Naive thymus-derived CD8-positive, alpha-beta T cell (primary cell): ENCODE results near the gene GAPVD1. TPM values are rescaled to one million over a fixed set of nuclear protein-coding genes. Genes with fewer than 3 reads are reported as not detected.
"Not testable (repeated sequence)": the region's sequence is repeated elsewhere in the genome, so short reads cannot be mapped to it uniquely, and the experiment has no call there.

Experiments
- ATAC-seq, 2 donors: fragments of 150-1000 bp; cut with Tn5 transposase in 1 of 2; sonication (Bioruptor Pico), chemical (Tn5 transposase) in 1 of 2; 1 replicate in 1 of 2; 2 replicates in 1 of 2; pipeline ENCODE4 v1.10.0; 2021; ENCODE audit warnings: mild to moderate bottlenecking in 2 of 2, moderate library complexity in 2 of 2
- POLR2A ChIA-PET: fragments of 350-600 bp; sonication (Branson Sonifier 250); formaldehyde crosslinking; loops from one replicate; lab custom pipeline; 2021; ENCODE audit warnings: antibody characterized with exemption; lab: Charles Lee
- DNase-seq, 10 donors: peaks; one replicate each; pipeline versions ENCODE4 v3.0.0 to v3.0.0-alpha.2; 2020 to 2022
- H3K27ac Mint-ChIP-seq, 10 donors: one replicate each; pipeline ENCODE4 v1.8.0; 2020 to 2022; ENCODE audit warnings: mild to moderate bottlenecking in 10 of 10, mixed read lengths in 10 of 10, moderate library complexity in 4 of 10, inconsistent platforms in 1 of 10
- H3K27me3 Mint-ChIP-seq, 5 donors: one replicate each; pipeline ENCODE4 v1.8.0; 2021 to 2022; ENCODE audit warnings: mixed read lengths in 5 of 5
- H3K36me3 Mint-ChIP-seq, 3 donors: one replicate each; pipeline ENCODE4 v1.8.0; 2020 to 2022; ENCODE audit warnings: mixed read lengths in 3 of 3, mild to moderate bottlenecking in 2 of 3, inconsistent platforms in 1 of 3
- H3K4me1 Mint-ChIP-seq, 4 donors: one replicate each; pipeline ENCODE4 v1.8.0; 2021 to 2022; ENCODE audit warnings: mixed read lengths in 4 of 4
- H3K4me3 Mint-ChIP-seq, 10 donors: one replicate each; pipeline ENCODE4 v1.8.0; 2020 to 2022; ENCODE audit warnings: mild to moderate bottlenecking in 10 of 10, mixed read lengths in 10 of 10, moderate library complexity in 6 of 10, inconsistent platforms in 1 of 10
- H3K9me3 Mint-ChIP-seq, 9 donors: one replicate each; pipeline ENCODE4 v1.8.0; 2020 to 2022; ENCODE audit warnings: mixed read lengths in 9 of 9, mild to moderate bottlenecking in 3 of 9, inconsistent platforms in 1 of 9, moderate library complexity in 1 of 9
- polyA plus RNA-seq, 3 donors: library from polyadenylated mRNA; unstranded; fragments of 300-500 nt; fragmentation: Illumina TruSeq; gene quantifications; one replicate each; pipeline ENCODE4 v1.2.3, GENCODE V29; 2021
- total RNA-seq, 8 experiments: library from RNA in 2 of 8; stranded (reverse) in 2 of 8; gene quantifications; one replicate each; pipeline ENCODE4 v1.2.3 and lab custom pipeline; 2021 to 2026

GAPVD1 gene
- total and polyA plus RNA-seq, 5 experiments from 2014 or later = 43.7 to 77.6 (median 50.7) TPM

- Mint-ChIP-seq H3K36me3 (no peaks in the 10 kb centered on the region), H3K27ac (no peak overlapping the region), H3K4me1 (peaks cover 2 to 10% (median 7%) of the 10 kb centered on the region in 4 donors), H3K9me3 (no peaks in the 10 kb centered on the region), H3K4me3 (no peak overlapping the region), H3K27me3 (peaks cover 0 to 16% (median 9%) of the 10 kb centered on the region in 5 donors)
- ATAC-seq (no peak), DNase-seq (no peak)
- POLR2A ChIA-PET = no interaction called here
These were observed 117.2 kb downstream of the GAPVD1 start for GRCh38 chr9:125378778-125379177.

GRCh38 chr9:125379208-125379607 is 117.6 kb downstream of the GAPVD1 start:
- H3K4me3 Mint-ChIP-seq = no peak overlapping the region
- H3K9me3 Mint-ChIP-seq = no peaks in the 10 kb centered on the region
- ATAC-seq (no peak), DNase-seq (no peak)
- H3K4me1 Mint-ChIP-seq = peaks cover 2 to 9% (median 7%) of the 10 kb centered on the region in 4 donors
- no peak overlapping the region for H3K27ac Mint-ChIP-seq
- H3K36me3 Mint-ChIP-seq = no peaks in the 10 kb centered on the region
- H3K27me3 Mint-ChIP-seq = peaks cover 0 to 16% (median 9%) of the 10 kb centered on the region in 5 donors
- POLR2A ChIA-PET = no interaction called here

GRCh38 chr9:125380406-125380805 is 118.8 kb downstream of the GAPVD1 start:
- H3K27me3 Mint-ChIP-seq = peaks cover 0 to 16% (median 9%) of the 10 kb centered on the region in 5 donors
- DNase-seq (no peak), ATAC-seq (no peak)
- H3K4me3 Mint-ChIP-seq = no peak overlapping the region
- no peak overlapping the region for H3K27ac Mint-ChIP-seq
- H3K36me3 Mint-ChIP-seq = no peaks in the 10 kb centered on the region
- no peaks in the 10 kb centered on the region for H3K4me1 Mint-ChIP-seq
- H3K9me3 Mint-ChIP-seq = no peaks in the 10 kb centered on the region
- POLR2A ChIA-PET = no interaction called here

GRCh38 chr9:125387861-125388524 is 126.4 kb downstream of the GAPVD1 start:
- Mint-ChIP-seq H3K4me1 (no peaks in the 10 kb centered on the region), H3K9me3 (no peaks in the 10 kb centered on the region), H3K4me3 (no peak overlapping the region), H3K27me3 (peaks cover 0 to 8% (median 0%) of the 10 kb centered on the region in 5 donors), H3K36me3 (no peaks in the 10 kb centered on the region), H3K27ac (no peak overlapping the region)
- ATAC-seq (no peak), DNase-seq (no peak)
- POLR2A ChIA-PET = no interaction called here

- no peaks in the 10 kb centered on the region for H3K4me1 Mint-ChIP-seq
- H3K4me3 Mint-ChIP-seq = no peak overlapping the region
- no peaks in the 10 kb centered on the region for H3K9me3 Mint-ChIP-seq
- peaks cover 0 to 8% (median 0%) of the 10 kb centered on the region in 5 donors for H3K27me3 Mint-ChIP-seq
- no peaks in the 10 kb centered on the region for H3K36me3 Mint-ChIP-seq
- H3K27ac Mint-ChIP-seq = no peak overlapping the region
- POLR2A ChIA-PET = no interaction called here
- DNase-seq (no peak), ATAC-seq (no peak)
These were observed 127.4 kb downstream of the GAPVD1 start for GRCh38 chr9:125388978-125389377.

GRCh38 chr9:125391704-125392103 is 130.1 kb downstream of the GAPVD1 start:
- Mint-ChIP-seq H3K36me3 (no peaks in the 10 kb centered on the region), H3K4me1 (no peaks in the 10 kb centered on the region), H3K27ac (no peak overlapping the region), H3K27me3 (peaks cover 0 to 8% (median 0%) of the 10 kb centered on the region in 5 donors), H3K9me3 (no peaks in the 10 kb centered on the region), H3K4me3 (no peak overlapping the region)
- POLR2A ChIA-PET = no interaction called here
- ATAC-seq (no peak), DNase-seq (no peak)

- Mint-ChIP-seq H3K9me3 (no peaks in the 10 kb centered on the region), H3K36me3 (no peaks in the 10 kb centered on the region), H3K4me3 (no peak overlapping the region), H3K27me3 (peaks cover 0 to under 1% (median 0%) of the 10 kb centered on the region in 5 donors), H3K4me1 (no peaks in the 10 kb centered on the region), H3K27ac (no peak overlapping the region)
- no peak for ATAC-seq
- POLR2A ChIA-PET = no interaction called here
- DNase-seq = no peak
These were observed 131.8 kb downstream of the GAPVD1 start for GRCh38 chr9:125393426-125393825.

- POLR2A ChIA-PET = no interaction called here
- H3K36me3 Mint-ChIP-seq = no peaks in the 10 kb centered on the region
- no peak for ATAC-seq
These were observed 135.2 kb downstream of the GAPVD1 start for GRCh38 chr9:125396799-125397198.

GRCh38 chr9:125397736-125398135 is 136.1 kb downstream of the GAPVD1 start:
- no peak overlapping the region for H3K4me3 Mint-ChIP-seq
- H3K4me1 Mint-ChIP-seq = no peaks in the 10 kb centered on the region
- DNase-seq = no peak
- H3K9me3 Mint-ChIP-seq = no peaks in the 10 kb centered on the region
- H3K27me3 Mint-ChIP-seq = no peaks in the 10 kb centered on the region
- H3K27ac Mint-ChIP-seq = no peak overlapping the region
- POLR2A ChIA-PET = no interaction called here
- no peak for ATAC-seq
- H3K36me3 Mint-ChIP-seq = no peaks in the 10 kb centered on the region

More at GRCh38 chr9:125396799-125397198, 135.2 kb downstream of the GAPVD1 start:
- no peak overlapping the region for H3K27ac Mint-ChIP-seq
- H3K9me3 Mint-ChIP-seq = no peaks in the 10 kb centered on the region
- H3K4me1 Mint-ChIP-seq = no peaks in the 10 kb centered on the region
- H3K27me3 Mint-ChIP-seq = no peaks in the 10 kb centered on the region
- DNase-seq = no peak
- no peak overlapping the region for H3K4me3 Mint-ChIP-seq

- Mint-ChIP-seq H3K4me3 (no peak overlapping the region), H3K27ac (no peak overlapping the region), H3K4me1 (no peaks in the 10 kb centered on the region), H3K36me3 (no peaks in the 10 kb centered on the region), H3K9me3 (no peaks in the 10 kb centered on the region), H3K27me3 (no peaks in the 10 kb centered on the region)
- no peak for DNase-seq
- ATAC-seq = no peak
- POLR2A ChIA-PET = no interaction called here
These were observed 136.6 kb downstream of the GAPVD1 start for GRCh38 chr9:125398243-125398642.

- DNase-seq (no peak), ATAC-seq (no peak)
- H3K4me1 Mint-ChIP-seq = no peaks in the 10 kb centered on the region
- no peaks in the 10 kb centered on the region for H3K9me3 Mint-ChIP-seq
- POLR2A ChIA-PET = no interaction called here
- no peaks in the 10 kb centered on the region for H3K27me3 Mint-ChIP-seq
- no peak overlapping the region for H3K27ac Mint-ChIP-seq
- H3K4me3 Mint-ChIP-seq = no peak overlapping the region
- no peaks in the 10 kb centered on the region for H3K36me3 Mint-ChIP-seq
These were observed 137.5 kb downstream of the GAPVD1 start for GRCh38 chr9:125399165-125399564.

GRCh38 chr9:125399666-125400065 is 138.0 kb downstream of the GAPVD1 start:
- no peak overlapping the region for H3K27ac Mint-ChIP-seq
- H3K4me3 Mint-ChIP-seq = no peak overlapping the region
- no peak for DNase-seq
- H3K4me1 Mint-ChIP-seq = no peaks in the 10 kb centered on the region
- POLR2A ChIA-PET = no interaction called here
- no peaks in the 10 kb centered on the region for H3K27me3 Mint-ChIP-seq
- no peaks in the 10 kb centered on the region for H3K9me3 Mint-ChIP-seq
- no peaks in the 10 kb centered on the region for H3K36me3 Mint-ChIP-seq
- ATAC-seq = no peak

GRCh38 chr9:125400232-125400631 is 138.6 kb downstream of the GAPVD1 start:
- H3K27me3 Mint-ChIP-seq, H3K9me3 Mint-ChIP-seq, H3K36me3 Mint-ChIP-seq, H3K27ac Mint-ChIP-seq, POLR2A ChIA-PET, H3K4me1 Mint-ChIP-seq, H3K4me3 Mint-ChIP-seq, DNase-seq, ATAC-seq: not testable (repeated sequence)
